CD4-positive, alpha-beta T cell treated with Interleukin-17A for 1 hour (primary cell): ENCODE data around the gene RAB7A.

Source experiments
- DNase-seq: peaks from one replicate; pipeline ENCODE4 v3.0.0-alpha.2; 2020

Gene RAB7A

GRCh38 chr3:128794770-128795649 is 69.0 kb downstream of the RAB7A start:
- peak; percentile 86 for DNase-seq

GRCh38 chr3:128799653-128800052 is 73.7 kb downstream of the RAB7A start:
- DNase-seq: no peak

GRCh38 chr3:128800241-128801187 is 74.5 kb downstream of the RAB7A start:
- DNase-seq: no peak

- DNase-seq: no peak
Observed at GRCh38 chr3:128801779-128802380, 75.9 kb downstream of the RAB7A start.

GRCh38 chr3:128803307-128803706 is 77.3 kb downstream of the RAB7A start:
- DNase-seq: no peak

- DNase-seq: peak; percentile 89
Observed at GRCh38 chr3:128804017-128804810, 78.2 kb downstream of the RAB7A start.

GRCh38 chr3:128804811-128805155 is 78.8 kb downstream of the RAB7A start:
- no peak for DNase-seq

- DNase-seq: no peak
Observed at GRCh38 chr3:128805772-128806171, 79.8 kb downstream of the RAB7A start.

- DNase-seq: no peak
Observed at GRCh38 chr3:128806588-128806987, 80.6 kb downstream of the RAB7A start.

- no peak for DNase-seq
Observed at GRCh38 chr3:128807186-128807830, 81.3 kb downstream of the RAB7A start.

GRCh38 chr3:128808672-128809071 is 82.7 kb downstream of the RAB7A start:
- no peak for DNase-seq

- no peak for DNase-seq
Observed at GRCh38 chr3:128813097-128813496, 87.1 kb downstream of the RAB7A start.

GRCh38 chr3:128814060-128814459 is 88.1 kb downstream of the RAB7A start:
- no peak for DNase-seq

GRCh38 chr3:128814519-128815317 is 88.7 kb downstream of the RAB7A start:
- DNase-seq: no peak

- DNase-seq: no peak
Observed at GRCh38 chr3:128815318-128816064, 89.5 kb downstream of the RAB7A start.

GRCh38 chr3:128818186-128818787 is 92.3 kb downstream of the RAB7A start:
- DNase-seq: no peak

- no peak for DNase-seq
Observed at GRCh38 chr3:128820252-128820839, 94.4 kb downstream of the RAB7A start.

GRCh38 chr3:128823008-128823407 is 97.0 kb downstream of the RAB7A start:
- DNase-seq: no peak

- no peak for DNase-seq
Observed at GRCh38 chr3:128823631-128824030, 97.6 kb downstream of the RAB7A start.
